HG02610 (cell line): ENCODE data around the gene TESPA1.

Experiments
- ATAC-seq: cut with Tn5 transposase; IDR thresholded peaks from one replicate; pipeline ENCODE4 v1.9.1; 2021; ENCODE audit warnings: mild to moderate bottlenecking, moderate library complexity; ENCODE audit not compliant: unreplicated experiment

Gene TESPA1, protein sequence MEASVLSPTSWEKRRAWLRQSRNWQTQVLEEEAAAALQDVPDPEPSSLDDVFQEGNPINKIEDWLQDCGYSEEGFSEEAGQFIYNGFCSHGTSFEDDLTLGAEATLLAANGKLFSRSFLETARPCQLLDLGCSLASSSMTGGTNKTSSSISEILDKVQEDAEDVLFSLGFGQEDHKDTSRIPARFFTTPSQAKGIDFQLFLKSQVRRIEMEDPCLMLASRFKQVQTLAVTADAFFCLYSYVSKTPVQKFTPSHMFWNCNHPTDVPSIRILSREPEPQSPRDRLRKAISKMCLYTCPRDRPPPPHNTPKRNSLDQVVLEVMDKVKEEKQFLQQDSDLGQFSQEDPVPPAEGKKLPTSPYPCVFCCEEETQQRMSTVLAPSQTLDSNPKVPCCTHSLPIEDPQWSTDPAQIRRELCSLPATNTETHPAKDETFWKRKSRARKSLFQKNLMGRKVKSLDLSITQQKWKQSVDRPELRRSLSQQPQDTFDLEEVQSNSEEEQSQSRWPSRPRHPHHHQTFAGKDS

DNA sequence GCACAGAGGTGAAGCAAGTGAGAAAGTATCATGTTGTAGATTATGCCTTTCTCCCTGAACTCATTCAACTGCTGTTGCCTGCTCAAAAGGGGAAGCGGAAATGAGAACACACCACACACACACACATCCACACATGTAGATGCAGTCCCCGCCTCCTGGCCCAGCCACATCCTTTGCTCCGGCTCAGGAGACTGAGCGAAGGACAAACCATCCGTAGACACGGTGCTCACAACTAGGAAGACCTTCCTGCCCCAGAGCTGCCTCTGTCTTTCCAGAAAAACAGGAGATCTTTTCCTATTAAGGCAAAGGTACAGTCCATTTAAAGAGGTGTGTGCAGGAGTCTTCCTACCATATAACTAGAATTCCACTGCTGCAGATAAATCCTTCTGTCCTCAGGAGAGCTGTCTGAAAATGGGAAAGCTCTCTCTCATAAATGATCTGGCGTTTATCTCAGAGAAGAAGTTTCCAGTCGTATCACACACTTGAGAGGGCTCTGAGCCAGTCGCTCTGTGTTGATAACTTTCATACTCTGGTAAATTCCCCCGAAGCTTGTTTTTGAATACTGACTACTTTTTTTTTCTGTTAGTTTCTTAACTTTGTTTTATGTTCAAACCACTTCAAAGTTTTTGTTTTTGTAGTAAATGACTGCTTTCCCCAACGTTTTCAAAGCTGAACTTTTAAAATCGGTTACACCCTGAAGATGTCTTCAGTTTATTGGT, at the start of gene TESPA1:
Gene TESPA1 (minus strand): TSS at position 105 of the 719 bp plus-strand sequence. CDS start 10,200 bp downstream, outside the sequence.
- ATAC-seq = peak; percentile 89

DNA sequence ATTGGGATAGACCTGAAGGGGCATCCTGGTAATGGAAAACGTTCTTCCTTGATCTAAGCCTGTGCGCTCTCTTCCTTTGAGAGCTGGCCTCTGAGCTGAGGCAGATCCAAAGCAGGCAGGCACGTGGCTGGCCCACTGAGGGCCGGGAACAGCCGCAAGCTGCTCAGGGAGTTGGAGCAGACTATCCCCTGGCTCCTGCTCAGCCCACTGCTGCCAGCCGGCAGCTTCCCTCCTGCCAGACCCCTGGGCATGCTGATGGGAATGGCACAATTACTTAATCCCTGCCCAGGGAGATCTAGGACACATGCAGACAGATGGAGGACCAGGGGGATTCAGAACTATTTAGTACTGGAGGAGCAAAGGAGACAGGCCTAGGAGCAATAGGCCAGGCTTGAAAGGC, 49.7 kb upstream of the TESPA1 start:
- ATAC-seq = no peak

DNA sequence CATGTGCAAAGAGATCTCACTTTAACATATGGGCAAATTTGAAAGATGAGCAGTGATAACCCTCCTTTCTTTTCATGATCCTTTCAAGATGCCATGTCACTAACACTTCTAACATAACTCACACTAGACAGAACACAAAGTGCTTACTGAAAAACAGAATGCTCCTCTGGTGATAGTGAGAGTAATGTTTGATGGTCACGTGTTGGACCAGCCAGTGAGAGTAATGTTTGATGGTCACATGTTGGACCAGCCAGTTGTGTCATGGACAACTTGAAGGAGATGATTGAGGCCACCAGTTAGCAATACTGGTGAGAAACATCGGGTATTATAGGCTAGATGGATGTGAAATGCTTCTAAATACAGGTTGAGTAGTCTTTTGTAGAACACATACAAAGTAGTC, 40.9 kb upstream of the TESPA1 start:
- ATAC-seq = no peak

DNA sequence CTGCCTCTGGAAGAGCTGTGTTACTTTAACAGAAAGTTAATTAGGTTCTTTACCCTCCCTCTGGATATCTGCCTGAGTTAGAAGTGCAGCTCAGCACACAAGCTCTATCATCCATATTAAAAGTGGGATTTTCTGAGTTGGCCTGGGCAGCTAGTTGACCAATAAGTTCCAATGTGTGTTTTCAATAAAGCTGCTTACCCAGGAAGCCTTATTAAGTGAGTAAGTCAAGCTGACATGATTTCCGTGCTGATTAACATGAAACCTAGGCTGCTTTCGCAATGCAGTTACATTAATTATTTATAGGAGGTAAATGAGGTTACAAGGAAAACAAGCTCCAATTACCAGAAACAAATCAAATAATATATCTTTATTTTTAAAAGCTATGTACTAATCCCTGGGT, 40.0 kb upstream of the TESPA1 start:
- ATAC-seq = no peak

DNA sequence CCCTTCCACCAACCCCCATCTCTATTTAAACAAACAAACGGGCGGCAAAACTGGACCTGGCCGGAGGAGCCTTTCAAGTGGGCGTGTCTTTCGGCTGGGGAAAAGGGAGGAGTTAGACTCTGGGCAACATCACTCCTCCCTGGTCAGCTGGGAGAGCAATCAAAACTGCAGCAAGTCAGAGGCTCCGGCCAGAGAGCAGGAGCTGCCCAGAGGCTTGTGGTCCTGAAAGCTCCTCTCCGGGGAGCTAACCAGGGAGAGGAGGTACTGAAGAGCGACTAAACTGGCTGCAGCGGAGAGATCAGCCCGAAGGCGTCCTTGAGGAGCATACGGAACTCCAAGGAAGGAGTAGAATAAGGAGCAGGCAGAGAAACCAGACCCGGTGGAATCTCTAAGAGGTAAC, 35.2 kb upstream of the TESPA1 start, which contains the start of gene NEUROD4:
Gene NEUROD4 (plus strand): TSS at position 191 of the 400 bp plus-strand sequence. CDS start 6,466 bp downstream, outside the sequence.
- no peak for ATAC-seq

DNA sequence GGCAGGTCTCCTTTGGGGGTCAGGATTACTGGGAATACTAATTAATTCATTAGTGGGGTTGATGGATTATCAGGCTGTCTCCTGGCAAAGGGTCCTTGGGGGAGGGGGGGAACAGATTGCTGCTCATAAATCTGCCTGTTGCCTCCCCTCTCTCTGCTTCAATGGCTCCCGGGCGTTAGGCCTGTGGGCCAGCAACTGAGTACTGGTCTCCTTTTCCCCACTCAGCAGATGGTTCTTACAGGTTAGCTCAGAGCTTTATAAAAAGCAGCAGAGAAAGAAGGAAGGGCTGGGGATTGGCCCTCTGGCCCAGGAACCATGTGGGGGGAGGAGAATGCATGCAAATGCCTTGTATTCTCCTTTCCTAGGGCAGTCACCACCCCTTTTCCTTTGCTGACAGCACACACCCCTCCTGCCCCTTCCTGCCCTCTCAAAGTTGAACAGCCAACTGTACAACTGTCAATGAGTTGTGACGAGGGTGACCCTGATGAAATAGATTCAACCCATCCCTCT, 32.9 kb upstream of the TESPA1 start:
- ATAC-seq = no peak

DNA sequence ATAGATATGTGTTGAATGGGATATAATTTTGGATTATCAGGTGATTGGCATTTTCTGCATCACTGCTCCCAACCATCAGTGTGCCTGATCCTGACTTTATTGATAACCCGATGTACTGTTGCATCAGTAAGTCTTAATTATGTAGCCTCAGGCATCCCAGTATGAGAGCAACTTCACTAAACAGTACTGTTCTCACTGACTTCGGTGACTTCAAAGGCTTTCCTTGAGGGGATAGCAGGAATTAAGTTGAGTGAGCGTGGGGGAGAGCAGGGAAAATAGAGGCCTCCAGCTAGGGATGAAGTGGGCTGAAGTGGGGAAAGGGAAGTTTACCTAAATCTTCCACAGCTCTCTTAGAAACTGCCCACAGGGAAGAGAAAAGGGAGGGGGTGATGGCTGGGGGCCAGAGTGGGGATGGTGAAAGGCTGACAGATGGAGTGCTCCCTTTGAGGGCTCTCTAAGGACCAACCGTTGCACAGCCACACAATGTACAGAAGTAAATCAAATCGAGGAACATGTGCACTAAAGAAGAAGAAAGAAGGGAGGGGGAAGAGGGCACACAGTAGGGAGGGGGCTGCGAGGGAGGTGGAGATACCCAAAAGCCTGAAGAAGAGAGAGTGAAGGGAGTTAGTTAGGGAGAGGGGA, 24.5 kb upstream of the TESPA1 start:
- ATAC-seq = no peak

DNA sequence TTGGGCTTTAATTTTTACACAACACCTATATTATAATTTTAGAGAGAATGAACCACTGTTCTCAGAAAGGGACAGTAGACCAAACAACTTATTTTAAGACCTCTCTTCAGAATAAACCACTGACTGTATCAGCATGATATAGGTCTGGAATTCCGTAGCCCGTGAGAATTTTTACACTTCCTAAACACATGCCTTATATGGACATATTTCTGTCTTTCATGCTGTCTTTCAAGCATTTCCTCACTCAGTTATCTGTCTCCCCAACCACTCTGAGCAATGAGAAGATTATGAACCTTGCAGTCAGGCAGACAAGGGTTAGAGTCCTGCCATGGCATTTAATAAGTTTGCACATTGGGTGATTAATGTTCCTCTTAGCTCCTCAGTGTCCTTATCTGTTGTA, 17.8 kb upstream of the TESPA1 start:
- no peak for ATAC-seq

DNA sequence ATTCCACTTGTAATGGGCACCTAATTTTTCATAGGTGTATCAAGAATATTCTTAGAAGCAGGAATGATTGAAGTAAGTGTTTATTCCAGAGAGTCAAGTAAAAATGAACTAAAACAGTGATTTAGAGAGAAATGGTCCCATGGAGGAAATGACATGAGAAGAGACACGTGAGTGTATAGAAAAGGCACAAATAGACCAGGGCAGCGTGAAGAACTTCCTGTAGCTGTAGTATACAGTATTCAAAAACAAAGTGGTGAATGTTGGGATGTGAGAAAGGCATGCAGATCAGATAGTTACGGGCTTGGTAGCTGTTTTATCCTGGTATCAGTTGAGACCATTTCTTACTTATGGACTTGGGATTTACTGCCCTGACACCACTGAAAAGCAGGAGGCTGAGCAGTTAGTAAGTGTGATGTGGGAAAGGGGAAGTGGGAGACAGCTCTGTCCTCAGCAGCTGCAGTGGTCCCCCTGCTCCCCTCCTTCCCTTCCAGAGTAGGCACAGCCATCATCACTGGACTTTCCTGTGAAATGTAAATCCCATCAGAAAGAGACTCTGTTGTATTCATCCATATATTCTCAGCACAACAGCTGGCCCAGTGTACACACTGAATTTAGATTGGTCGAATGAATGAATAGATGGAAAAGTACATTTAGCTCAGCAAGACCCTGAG, 16.8 kb upstream of the TESPA1 start:
- ATAC-seq = no peak

DNA sequence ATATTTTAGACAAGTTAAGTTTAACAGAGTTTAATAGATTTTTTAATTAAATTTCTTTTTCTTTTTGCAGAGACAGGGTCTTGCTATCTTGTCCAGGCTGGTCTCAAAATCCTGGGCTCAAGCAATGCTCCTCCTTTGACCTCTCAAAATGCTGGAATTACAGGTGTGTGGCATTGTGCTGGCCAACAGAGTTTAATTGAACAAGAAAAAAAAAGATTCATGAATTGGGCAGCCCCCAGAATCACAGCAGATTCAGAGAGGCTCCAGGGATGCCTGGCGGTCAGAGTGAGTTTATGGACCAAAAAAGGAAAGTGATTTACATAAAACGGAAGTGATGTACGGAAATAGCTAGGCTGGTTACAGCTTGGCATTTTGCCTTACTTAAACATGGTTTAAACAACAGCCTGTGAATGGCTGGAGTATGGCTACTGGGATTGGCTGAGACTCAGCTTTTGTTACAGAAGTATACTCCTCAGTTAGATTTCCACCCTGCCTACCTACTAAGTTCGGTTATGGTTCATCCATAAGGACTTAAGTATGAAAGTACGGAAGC, 14.5 kb upstream of the TESPA1 start:
- no peak for ATAC-seq

DNA sequence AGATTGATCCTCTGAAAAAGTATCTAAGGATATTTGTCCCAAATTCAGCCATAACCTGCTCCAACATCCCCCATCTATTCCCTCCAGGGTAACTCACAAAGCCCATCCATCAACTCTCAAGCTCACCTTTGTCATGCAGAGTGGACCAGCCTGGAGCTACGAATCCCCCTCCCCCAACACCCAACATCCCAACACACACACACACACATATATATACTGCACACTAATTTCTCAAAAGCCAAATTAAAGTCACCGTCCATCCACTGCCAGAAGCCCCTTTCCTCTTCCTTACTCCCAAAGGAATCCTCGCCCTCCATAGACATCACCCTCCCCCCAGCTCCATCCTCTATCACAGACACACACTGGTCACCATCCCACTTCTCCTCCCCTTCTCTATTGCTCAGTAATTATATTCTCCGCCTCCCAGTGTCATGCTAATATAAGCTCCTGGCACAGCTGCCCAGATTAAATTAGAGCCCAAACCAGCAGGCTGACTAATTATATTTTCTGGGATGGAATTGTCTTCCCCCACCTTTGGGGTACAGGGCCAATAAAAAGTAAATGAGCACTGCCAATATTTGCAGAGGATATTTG, 13.5 kb upstream of the TESPA1 start:
- ATAC-seq = no peak

DNA sequence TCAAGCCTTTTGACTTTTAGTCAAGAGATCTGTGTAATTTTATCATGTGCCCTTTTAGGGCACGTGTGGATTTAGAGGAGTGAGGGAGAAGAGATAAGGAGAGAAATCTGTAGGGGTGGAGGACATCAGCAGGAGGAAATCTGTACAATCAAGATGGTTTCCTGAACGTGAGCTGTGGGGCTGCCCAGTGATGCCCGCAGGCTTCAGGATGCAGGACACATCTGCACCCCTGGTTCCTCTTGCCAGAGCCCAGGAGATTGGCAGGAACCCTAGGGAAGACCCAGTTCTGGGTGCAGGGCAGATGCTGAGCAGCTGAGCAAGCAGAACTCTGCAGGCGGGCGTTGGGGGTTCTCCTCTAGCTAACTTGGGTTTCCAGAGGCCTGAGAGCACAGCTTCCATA, 11.6 kb upstream of the TESPA1 start:
- ATAC-seq = no peak

DNA sequence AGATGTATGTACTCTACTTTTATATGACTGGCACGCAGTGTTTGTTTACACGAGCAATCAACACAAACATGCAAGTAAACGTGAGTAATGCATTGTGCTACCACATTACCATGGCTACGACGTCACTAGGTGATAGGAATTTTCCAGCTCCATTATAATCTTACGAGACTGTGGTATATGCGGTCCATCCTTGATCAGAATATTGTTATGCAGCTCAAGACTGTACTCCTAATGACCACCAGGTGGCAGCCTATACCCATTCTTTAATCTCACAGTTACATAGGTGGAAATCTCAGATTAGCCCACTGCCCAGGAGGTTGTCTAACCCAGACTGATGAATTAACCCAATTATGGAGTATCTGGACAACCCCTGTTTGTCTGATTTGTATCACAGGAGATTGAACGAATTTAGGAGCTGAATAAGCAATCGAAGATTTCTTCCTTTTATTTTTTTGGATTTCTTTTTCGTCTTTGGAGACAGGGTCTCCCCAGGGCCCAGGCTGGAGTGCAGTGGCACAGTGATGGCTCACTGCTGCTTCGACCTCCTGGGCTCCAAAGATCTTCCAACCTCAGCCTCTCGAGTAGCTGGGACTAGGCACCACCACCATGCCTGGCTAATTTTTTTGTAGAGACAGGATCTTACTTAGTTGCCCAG, 8.7 kb upstream of the TESPA1 start:
- ATAC-seq = peak; percentile 29

DNA sequence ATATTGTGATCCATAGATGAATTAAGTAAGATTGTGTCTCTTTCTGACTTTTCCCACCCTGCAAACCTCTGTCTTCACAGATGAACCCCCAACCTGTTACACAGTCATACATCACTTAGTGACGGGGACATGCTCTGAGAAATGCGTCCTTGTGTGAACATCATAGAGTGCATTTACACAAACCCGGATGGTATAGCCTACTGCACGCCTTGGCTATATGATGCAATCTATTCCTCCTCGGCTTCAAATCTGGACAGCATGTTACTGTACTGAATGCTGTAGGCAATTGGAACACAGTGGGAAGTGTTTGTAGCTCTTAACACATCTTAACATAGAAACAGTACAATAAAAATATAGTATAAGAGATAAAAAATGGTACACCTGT, 7.4 kb upstream of the TESPA1 start:
- ATAC-seq = peak; percentile 50

DNA sequence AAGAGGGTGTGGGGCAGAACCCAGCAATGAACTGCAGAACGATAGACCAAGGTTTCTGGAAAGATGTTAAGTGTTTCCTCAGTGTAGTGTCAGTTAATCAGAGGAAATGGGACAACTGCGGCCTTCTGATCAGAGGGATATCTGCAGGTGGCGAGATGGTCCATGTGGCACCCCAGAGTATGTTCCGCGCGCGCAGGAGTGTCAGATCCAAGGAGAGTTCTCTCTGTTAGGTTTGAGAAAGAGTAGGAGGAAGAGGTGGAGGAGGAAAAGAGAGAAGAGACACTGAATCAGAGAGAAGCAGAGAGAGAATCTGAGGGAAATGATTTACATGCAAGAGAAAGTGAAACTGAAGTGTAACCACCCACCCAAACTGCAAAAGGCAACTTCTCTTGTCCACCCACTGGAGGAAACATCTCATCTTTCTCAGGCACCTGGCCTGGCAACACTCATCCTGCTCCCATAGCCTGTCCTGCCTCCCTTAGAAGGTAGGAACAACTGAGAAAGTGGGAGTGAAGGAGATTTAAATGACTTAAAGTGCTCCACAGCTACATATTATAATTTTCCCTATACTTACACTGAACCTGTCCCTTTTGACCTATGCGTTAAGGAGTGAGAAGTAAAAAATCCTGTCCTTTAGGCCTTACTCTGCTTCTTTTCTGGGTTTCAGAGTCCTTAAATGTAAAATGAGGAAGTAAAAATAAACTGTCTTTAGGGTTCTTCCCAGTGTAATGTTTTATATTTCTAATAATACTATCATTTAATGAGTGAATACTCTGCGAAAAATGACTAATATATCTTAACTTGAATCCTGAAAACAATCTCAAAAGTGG, 6.8 kb upstream of the TESPA1 start:
- peak; percentile 79 for ATAC-seq

DNA sequence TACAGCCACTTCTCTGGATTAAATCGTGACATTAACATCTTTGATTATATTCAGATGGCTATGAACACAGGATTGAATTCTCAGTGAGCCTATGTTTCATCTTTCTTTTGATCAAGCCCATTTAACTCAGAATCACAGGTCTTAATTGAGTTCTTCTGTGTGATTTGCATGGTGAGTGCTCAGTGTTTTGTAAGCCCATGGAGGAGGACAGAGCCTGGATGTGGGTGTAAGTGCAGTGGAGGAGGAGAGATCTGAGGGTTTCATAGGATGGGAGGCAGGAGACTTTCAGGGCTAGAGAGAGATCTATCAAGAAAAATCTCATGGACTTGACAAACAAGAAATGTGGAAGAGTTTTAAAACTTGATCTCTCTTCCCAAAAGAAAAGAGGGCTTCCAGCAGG, 5.3 kb upstream of the TESPA1 start:
- ATAC-seq = no peak

DNA sequence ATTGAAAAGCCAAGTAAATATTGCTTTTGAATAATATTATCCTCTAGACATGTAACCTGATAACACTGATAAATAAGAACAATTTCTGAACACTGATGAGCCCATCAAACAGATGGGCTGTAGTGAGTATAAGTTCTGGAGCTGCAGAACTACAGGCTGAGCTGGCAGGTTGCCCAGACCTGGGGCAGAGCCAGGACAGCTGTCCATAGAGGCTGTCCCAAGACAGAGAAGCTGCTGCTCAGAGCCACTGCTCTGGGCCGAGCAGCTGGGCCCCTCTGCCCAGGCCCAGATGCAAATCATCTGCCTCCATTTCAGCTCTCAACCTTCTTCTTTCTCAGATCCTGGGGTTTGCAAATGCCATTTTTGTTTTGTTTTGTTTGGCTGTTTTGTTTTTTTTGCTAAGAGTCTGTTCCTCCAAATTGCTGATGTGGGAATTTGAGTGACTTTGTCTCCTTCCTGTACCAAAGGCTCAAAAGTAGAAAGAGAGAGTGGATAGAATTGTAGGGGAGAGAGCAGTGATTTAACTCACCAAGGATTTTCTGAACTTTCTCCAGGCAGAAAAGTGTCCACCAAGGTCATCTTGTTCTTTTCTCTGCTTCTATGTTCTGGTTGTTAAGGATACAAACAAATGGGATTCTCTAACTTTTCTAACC, 4.0 kb upstream of the TESPA1 start:
- peak; percentile 13 for ATAC-seq

DNA sequence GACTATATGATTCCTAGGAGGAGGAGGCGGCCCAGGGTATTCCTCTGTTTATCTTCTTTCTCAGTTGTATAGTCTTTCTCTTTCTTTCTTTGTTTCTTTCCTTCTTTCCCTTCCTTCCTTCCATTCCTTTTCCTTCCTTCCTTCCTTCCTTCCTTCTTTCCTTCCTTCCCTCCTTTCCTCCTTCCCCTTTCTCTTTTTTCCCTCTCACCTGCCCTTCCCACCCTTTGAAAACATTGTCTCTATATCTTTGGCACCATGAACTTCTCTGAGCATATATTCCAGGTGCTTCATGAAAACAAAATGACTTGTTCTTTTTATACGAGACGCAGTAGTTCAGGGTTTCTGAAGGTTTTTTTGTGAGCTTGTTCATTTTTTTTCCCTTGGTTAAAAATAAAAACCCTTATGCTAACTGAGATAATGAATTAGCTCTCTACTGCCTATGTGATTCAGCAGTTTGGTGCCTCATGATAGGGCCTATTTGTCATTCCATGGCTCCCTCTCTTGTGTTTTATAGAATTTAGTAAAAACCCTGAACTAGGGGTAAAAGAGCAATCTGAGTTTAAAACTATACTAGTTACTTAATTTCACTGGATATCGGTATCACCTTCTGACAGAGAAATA, 3.2 kb upstream of the TESPA1 start:
- no peak for ATAC-seq
